GM12878 (cell line): ENCODE data around the gene HERC4. TPM values are rescaled to one million over a fixed set of nuclear protein-coding genes. Genes with fewer than 3 reads are reported as not detected.

ENCODE experiments used
- BHLHE40 ChIP-seq, 2 experiments: fragments of 450-650 bp in 1 of 2; IDR thresholded peaks; 2 replicates each; pipeline ENCODE4 v1.6.1; 2011 to 2017; ENCODE audit warnings: low read depth in 2 of 2, borderline replicate concordance in 1 of 2, improper control_type of control experiment in 1 of 2, low read length in 1 of 2, mild to moderate bottlenecking in 1 of 2
- BMI1 ChIP-seq: fragments of 450-650 bp; IDR thresholded peaks from 2 replicates; pipeline ENCODE4 v1.6.1; 2016; ENCODE audit warnings: mild to moderate bottlenecking, moderate library complexity, borderline replicate concordance
- CHD2 ChIP-seq: IDR thresholded peaks from 2 replicates; pipeline ENCODE4 v1.6.1; 2011; ENCODE audit warnings: low read depth, low read length, improper control_type of control experiment, borderline replicate concordance
- ESRRA ChIP-seq: IDR thresholded peaks from 2 replicates; pipeline ENCODE4 v1.6.1; 2012; ENCODE audit warnings: mild to moderate bottlenecking, low read length, improper control_type of control experiment
- HCFC1 ChIP-seq: fragments of 150-350 bp; IDR thresholded peaks from 2 replicates; pipeline ENCODE4 v1.6.1; 2014; ENCODE audit warnings: low read length
- MEF2A ChIP-seq: IDR thresholded peaks from 2 replicates; pipeline ENCODE4 v1.6.1; 2011; ENCODE audit warnings: low read depth, mild to moderate bottlenecking, low read length, moderate library complexity; ENCODE audit not compliant: insufficient read depth
- NFIC ChIP-seq: IDR thresholded peaks from 2 replicates; pipeline ENCODE4 v1.6.1; 2012; ENCODE audit warnings: low read depth, mild to moderate bottlenecking, inconsistent platforms, low read length, moderate library complexity
- NFYA ChIP-seq: IDR thresholded peaks from 2 replicates; pipeline ENCODE4 v1.6.1; 2011; ENCODE audit warnings: low read depth, mild to moderate bottlenecking, low read length, improper control_type of control experiment, borderline replicate concordance
- PAX8 ChIP-seq: fragments of 450-650 bp; IDR thresholded peaks from 2 replicates; pipeline ENCODE4 v1.6.1; 2017; ENCODE audit warnings: mild to moderate bottlenecking, moderate library complexity
- POLR2A ChIP-seq: IDR thresholded peaks from 2 replicates; pipeline ENCODE4 v1.6.1; 2011; ENCODE audit warnings: low read depth, mild to moderate bottlenecking, low read length
- RCOR1 ChIP-seq: conservative IDR thresholded peaks from 2 replicates; pipeline ENCODE4 v1.6.1; 2012; ENCODE audit warnings: low read depth, low read length, improper control_type of control experiment
- RELA ChIP-seq: fragments of 450-650 bp; IDR thresholded peaks from 2 replicates; pipeline ENCODE4 v1.8.0; 2014; ENCODE audit warnings: borderline replicate concordance; ENCODE audit not compliant: partially characterized antibody
- RFX5 ChIP-seq: IDR thresholded peaks from 2 replicates; pipeline ENCODE4 v1.6.1; 2011; ENCODE audit warnings: low read depth, low read length, improper control_type of control experiment
- SMC3 ChIP-seq: IDR thresholded peaks from 2 replicates; pipeline ENCODE4 v1.6.1; 2011; ENCODE audit warnings: low read length, improper control_type of control experiment, borderline replicate concordance
- ZZZ3 ChIP-seq: IDR thresholded peaks from 2 replicates; pipeline ENCODE4 v1.6.1; 2011; ENCODE audit warnings: low read depth; ENCODE audit not compliant: control insufficient read depth, insufficient read length
- polyA plus RNA-seq, 11 experiments: library from polyadenylated mRNA; depleted of rRNA in 4 of 11; unstranded in 6 of 11; stranded (reverse) in 5 of 11; fragments of >200 nt; fragmentation: Nextera tagmentation in 4 of 11; fragmentation: Illumina TruSeq in 1 of 11; extraction: Ambion mirVana in 4 of 11; extraction: Trizol in 1 of 11; gene quantifications; 1 replicate in 1 of 11; 2 replicates in 10 of 11; pipeline versions ENCODE4 v1.2.1 to v1.2.3, GENCODE V29; 2011 to 2016; ENCODE audit warnings: inconsistent platforms in 2 of 11, missing spikeins in 2 of 11, low read depth in 1 of 11
- total RNA-seq, 4 experiments: library from RNA; depleted of rRNA in 3 of 4; stranded (reverse); fragments of >200 nt in 3 of 4; fragmentation: Illumina TruSeq in 1 of 4; extraction: Trizol in 1 of 4; gene quantifications; 2 replicates each; pipeline versions ENCODE4 v1.2.1 to v1.2.3, GENCODE V29; 2013 to 2021
- TF ChIP-seq, protein P1 (sequence below): IDR thresholded peaks from 2 replicates; pipeline ENCODE4 v1.6.1; 2011; ENCODE audit warnings: low read depth, low read length, improper control_type of control experiment, borderline replicate concordance
- TF ChIP-seq, protein P2 (sequence below): fragments of 450-650 bp; IDR thresholded peaks from 2 replicates; pipeline ENCODE4 v1.6.1; 2017; ENCODE audit warnings: antibody characterized with exemption, mild to moderate bottlenecking, moderate library complexity
- TF ChIP-seq, protein P3 (sequence below): fragments of 450-650 bp; IDR thresholded peaks from 2 replicates; pipeline ENCODE4 v1.6.1; 2017; ENCODE audit warnings: mild to moderate bottlenecking, moderate library complexity
- TF ChIP-seq, protein P4 (sequence below): fragments of 450-650 bp; conservative IDR thresholded peaks from 2 replicates; pipeline ENCODE4 v1.6.1; 2017; ENCODE audit warnings: mild to moderate bottlenecking, moderate library complexity

Gene HERC4
- total and polyA plus RNA-seq, 10 of the 15 experiments (the other 5 are each of a cell fraction or from before 2014, with no cell fraction given) = 9.7 to 36.8 (median 23.4) TPM

DNA sequence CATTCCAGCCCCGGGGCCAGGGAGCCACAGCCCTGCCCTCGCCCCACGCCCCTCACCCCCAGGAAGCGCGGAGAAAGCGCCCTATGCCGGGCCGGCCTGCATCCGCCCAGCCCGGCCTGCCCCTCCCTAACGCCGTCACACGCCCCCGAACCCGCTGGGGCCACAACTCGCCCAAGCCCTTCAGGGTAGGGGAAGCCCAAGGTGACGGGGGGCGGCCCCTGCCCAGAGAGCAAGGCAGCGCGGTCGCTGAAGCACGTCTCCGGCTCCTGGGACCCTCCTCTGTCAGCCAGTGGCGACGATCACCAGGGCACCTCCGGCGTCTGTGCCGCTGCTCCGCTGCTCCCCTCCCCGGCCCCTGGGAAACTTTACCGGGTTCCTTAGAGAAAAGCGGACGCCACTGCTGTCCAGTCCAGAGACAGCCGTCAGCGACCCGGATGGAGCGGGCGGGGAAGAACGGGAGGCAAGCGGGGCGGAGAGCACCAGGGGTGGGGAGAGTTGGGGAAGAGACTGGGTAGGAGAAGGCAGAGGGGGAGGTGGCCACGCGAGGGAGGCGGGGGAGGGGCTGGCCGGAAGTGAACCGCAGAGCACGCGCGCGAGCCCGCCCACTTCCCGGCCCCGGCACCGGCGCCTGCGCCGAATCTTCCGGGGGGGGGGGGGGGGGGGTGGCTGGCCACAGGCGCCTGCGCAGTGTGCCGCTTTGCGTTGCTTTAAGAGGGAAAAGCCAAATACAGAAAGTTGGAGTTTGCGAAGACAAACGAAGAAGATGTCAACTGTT lies at the start of gene HERC4 (continued):
- TF ChIP-seq RELA (peak; percentile 32), NFYA (no peak), ZZZ3 (no peak), PAX8 (no peak), BHLHE40 (IDR thresholded peaks at IDR 0.05; ENCODE audit: borderline replicate concordance in 1 of 2, low read depth in 2 of 2, low read length in 1 of 2) (peak; percentile 83 to 88), HCFC1 (peak; percentile 9; the same call in 1 of the 2 replicates), BMI1 (no peak), SMC3 (no peak; the same call in 1 of the 2 replicates), POLR2A (peak; percentile 97), RCOR1 (no peak), NFIC (peak; percentile 21; the same call in 1 of the 2 replicates), CHD2 (peak; percentile 50; the same call in 1 of the 2 replicates), MEF2A (no peak), RFX5 (no peak; the same call in 1 of the 2 replicates), ESRRA (no peak)
- TF ChIP-seq, protein P1, sequence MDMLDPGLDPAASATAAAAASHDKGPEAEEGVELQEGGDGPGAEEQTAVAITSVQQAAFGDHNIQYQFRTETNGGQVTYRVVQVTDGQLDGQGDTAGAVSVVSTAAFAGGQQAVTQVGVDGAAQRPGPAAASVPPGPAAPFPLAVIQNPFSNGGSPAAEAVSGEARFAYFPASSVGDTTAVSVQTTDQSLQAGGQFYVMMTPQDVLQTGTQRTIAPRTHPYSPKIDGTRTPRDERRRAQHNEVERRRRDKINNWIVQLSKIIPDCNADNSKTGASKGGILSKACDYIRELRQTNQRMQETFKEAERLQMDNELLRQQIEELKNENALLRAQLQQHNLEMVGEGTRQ = no peak
- TF ChIP-seq, protein P2, sequence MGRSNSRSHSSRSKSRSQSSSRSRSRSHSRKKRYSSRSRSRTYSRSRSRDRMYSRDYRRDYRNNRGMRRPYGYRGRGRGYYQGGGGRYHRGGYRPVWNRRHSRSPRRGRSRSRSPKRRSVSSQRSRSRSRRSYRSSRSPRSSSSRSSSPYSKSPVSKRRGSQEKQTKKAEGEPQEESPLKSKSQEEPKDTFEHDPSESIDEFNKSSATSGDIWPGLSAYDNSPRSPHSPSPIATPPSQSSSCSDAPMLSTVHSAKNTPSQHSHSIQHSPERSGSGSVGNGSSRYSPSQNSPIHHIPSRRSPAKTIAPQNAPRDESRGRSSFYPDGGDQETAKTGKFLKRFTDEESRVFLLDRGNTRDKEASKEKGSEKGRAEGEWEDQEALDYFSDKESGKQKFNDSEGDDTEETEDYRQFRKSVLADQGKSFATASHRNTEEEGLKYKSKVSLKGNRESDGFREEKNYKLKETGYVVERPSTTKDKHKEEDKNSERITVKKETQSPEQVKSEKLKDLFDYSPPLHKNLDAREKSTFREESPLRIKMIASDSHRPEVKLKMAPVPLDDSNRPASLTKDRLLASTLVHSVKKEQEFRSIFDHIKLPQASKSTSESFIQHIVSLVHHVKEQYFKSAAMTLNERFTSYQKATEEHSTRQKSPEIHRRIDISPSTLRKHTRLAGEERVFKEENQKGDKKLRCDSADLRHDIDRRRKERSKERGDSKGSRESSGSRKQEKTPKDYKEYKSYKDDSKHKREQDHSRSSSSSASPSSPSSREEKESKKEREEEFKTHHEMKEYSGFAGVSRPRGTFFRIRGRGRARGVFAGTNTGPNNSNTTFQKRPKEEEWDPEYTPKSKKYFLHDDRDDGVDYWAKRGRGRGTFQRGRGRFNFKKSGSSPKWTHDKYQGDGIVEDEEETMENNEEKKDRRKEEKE = no peak
- TF ChIP-seq, protein P3, sequence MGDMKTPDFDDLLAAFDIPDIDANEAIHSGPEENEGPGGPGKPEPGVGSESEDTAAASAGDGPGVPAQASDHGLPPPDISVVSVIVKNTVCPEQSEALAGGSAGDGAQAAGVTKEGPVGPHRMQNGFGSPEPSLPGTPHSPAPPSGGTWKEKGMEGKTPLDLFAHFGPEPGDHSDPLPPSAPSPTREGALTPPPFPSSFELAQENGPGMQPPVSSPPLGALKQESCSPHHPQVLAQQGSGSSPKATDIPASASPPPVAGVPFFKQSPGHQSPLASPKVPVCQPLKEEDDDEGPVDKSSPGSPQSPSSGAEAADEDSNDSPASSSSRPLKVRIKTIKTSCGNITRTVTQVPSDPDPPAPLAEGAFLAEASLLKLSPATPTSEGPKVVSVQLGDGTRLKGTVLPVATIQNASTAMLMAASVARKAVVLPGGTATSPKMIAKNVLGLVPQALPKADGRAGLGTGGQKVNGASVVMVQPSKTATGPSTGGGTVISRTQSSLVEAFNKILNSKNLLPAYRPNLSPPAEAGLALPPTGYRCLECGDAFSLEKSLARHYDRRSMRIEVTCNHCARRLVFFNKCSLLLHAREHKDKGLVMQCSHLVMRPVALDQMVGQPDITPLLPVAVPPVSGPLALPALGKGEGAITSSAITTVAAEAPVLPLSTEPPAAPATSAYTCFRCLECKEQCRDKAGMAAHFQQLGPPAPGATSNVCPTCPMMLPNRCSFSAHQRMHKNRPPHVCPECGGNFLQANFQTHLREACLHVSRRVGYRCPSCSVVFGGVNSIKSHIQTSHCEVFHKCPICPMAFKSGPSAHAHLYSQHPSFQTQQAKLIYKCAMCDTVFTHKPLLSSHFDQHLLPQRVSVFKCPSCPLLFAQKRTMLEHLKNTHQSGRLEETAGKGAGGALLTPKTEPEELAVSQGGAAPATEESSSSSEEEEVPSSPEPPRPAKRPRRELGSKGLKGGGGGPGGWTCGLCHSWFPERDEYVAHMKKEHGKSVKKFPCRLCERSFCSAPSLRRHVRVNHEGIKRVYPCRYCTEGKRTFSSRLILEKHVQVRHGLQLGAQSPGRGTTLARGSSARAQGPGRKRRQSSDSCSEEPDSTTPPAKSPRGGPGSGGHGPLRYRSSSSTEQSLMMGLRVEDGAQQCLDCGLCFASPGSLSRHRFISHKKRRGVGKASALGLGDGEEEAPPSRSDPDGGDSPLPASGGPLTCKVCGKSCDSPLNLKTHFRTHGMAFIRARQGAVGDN = no peak
- TF ChIP-seq, protein P4, sequence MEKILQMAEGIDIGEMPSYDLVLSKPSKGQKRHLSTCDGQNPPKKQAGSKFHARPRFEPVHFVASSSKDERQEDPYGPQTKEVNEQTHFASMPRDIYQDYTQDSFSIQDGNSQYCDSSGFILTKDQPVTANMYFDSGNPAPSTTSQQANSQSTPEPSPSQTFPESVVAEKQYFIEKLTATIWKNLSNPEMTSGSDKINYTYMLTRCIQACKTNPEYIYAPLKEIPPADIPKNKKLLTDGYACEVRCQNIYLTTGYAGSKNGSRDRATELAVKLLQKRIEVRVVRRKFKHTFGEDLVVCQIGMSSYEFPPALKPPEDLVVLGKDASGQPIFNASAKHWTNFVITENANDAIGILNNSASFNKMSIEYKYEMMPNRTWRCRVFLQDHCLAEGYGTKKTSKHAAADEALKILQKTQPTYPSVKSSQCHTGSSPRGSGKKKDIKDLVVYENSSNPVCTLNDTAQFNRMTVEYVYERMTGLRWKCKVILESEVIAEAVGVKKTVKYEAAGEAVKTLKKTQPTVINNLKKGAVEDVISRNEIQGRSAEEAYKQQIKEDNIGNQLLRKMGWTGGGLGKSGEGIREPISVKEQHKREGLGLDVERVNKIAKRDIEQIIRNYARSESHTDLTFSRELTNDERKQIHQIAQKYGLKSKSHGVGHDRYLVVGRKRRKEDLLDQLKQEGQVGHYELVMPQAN = 0 out of 2 replicates have a peak, but pooled peaks have one; percentile 76
